Gastroesophageal sphincter (tissue), 4 donors: ENCODE results near the gene ABCG5. TPM values are rescaled to one million over a fixed set of nuclear protein-coding genes. Genes with fewer than 3 reads are reported as not detected.

Experiments
- ATAC-seq: fragments of 150-250 bp; one replicate; pipeline ENCODE4 v1.9.1; 2016; ENCODE audit warnings: mild to moderate bottlenecking, moderate library complexity
- H3K27ac ChIP-seq, 4 donors: fragments of 200-600 bp; sonication (generic) in 3 of 4; 1 replicate in 3 of 4; 2 replicates in 1 of 4; pipeline ENCODE4 v1.5.1; 2016 to 2019
- H3K27me3 ChIP-seq: fragments of 200-600 bp; sonication (generic); one replicate; pipeline ENCODE4 v1.5.1; 2019
- H3K36me3 ChIP-seq, 2 donors: fragments of 200-600 bp; sonication (generic); one replicate each; pipeline ENCODE4 v1.5.1; 2019; ENCODE audit warnings: control low read depth in 1 of 2
- H3K4me1 ChIP-seq, 3 donors: fragments of 200-600 bp; sonication (generic); 1 replicate in 2 of 3; 2 replicates in 1 of 3; pipeline ENCODE4 v1.5.1; 2016 to 2019; ENCODE audit warnings: control low read depth in 2 of 3
- H3K4me3 ChIP-seq, 2 donors: fragments of 200-600 bp; sonication (generic); one replicate each; pipeline ENCODE4 v1.5.1; 2019; ENCODE audit warnings: mild to moderate bottlenecking in 1 of 2, moderate library complexity in 1 of 2
- H3K9me3 ChIP-seq, 3 donors: fragments of 200-600 bp; sonication (generic); one replicate each; pipeline ENCODE4 v1.5.1; 2017 to 2019; ENCODE audit warnings: control low read depth in 2 of 3
- EP300 ChIP-seq: sonication (generic); formaldehyde crosslinking; IDR thresholded peaks from one replicate; pipeline ENCODE4 v1.6.1; 2017; ENCODE audit warnings: antibody characterized with exemption, mild to moderate bottlenecking
- POLR2A ChIP-seq, 2 donors: fragments of 450-650 bp; IDR thresholded peaks; one replicate each; pipeline ENCODE4 v1.6.1; 2017; ENCODE audit warnings: antibody characterized with exemption in 2 of 2, mild to moderate bottlenecking in 2 of 2, moderate library complexity in 1 of 2
- POLR2AphosphoS5 ChIP-seq: sonication (generic); formaldehyde crosslinking; IDR thresholded peaks from one replicate; pipeline ENCODE4 v1.6.1; 2017; ENCODE audit warnings: antibody characterized with exemption
- WGBS, 2 donors: methylation state at CpG; one replicate each; pipeline ENCODE4 v1.1.5; 2018; ENCODE audit warnings: low coverage in 1 of 2; 5-methylcytosine and 5-hydroxymethylcytosine counted together
- total RNA-seq, 4 donors: library from RNA; depleted of rRNA; stranded (reverse); fragments of >200 nt; gene quantifications; one replicate each; pipeline ENCODE4 v1.1.0, GENCODE V29; 2016
- TF ChIP-seq, protein P1 (sequence below), 4 experiments: fragments of 200-600 bp in 2 of 4; fragments of 450-650 bp in 2 of 4; sonication (generic) in 1 of 4; IDR thresholded peaks; one replicate each; pipeline ENCODE4 v1.5.1; 2017 to 2019; ENCODE audit warnings: antibody characterized with exemption in 4 of 4, mild to moderate bottlenecking in 2 of 4, moderate library complexity in 2 of 4

The ABCG5 gene
- total RNA-seq, 4 donors from 2014 or later: not detected

DNA sequence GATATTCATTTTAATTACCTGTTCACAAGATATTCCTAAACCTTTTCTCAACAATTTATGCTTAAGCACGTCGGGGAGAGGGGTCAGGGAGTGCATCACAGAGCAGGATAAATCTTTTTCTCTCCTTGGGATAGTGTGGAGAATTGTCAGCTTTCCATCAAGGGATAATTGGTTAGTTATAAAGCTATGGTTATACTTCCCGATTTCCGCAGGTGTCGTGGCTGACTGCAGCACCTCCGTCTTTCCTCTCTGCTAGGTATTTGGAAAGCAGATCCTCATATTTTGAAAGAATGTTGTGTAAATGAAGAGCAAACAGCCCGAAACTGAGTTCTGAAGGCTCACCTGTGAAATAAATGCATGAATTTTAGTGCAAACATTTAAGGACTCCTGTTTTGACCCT lies 64.0 kb downstream of the ABCG5 start:
- no peaks in the 10 kb centered on the region for H3K9me3 ChIP-seq
- H3K27me3 ChIP-seq: no peaks in the 10 kb centered on the region
- peaks cover 0 to 25% of the 10 kb centered on the region in 2 donors for H3K36me3 ChIP-seq
- whole genome bisulfite sequencing, 2 donors: 24 to 28% methylated on average over 7 of the region's 7 CpGs
- peak overlapping the region; percentile 70 to 98 for H3K4me3 ChIP-seq
- H3K4me1 ChIP-seq: peaks cover 0 to 15% (median 0%) of the 10 kb centered on the region in 3 donors
- H3K27ac ChIP-seq: peak overlapping the region; percentile 83 to 89 (median 86)
- no peak for ATAC-seq
- TF ChIP-seq EP300 (no peak), POLR2AphosphoS5 (no peak), POLR2A (IDR thresholded peaks at IDR 0.05) (no peak)
- TF ChIP-seq, protein P1, sequence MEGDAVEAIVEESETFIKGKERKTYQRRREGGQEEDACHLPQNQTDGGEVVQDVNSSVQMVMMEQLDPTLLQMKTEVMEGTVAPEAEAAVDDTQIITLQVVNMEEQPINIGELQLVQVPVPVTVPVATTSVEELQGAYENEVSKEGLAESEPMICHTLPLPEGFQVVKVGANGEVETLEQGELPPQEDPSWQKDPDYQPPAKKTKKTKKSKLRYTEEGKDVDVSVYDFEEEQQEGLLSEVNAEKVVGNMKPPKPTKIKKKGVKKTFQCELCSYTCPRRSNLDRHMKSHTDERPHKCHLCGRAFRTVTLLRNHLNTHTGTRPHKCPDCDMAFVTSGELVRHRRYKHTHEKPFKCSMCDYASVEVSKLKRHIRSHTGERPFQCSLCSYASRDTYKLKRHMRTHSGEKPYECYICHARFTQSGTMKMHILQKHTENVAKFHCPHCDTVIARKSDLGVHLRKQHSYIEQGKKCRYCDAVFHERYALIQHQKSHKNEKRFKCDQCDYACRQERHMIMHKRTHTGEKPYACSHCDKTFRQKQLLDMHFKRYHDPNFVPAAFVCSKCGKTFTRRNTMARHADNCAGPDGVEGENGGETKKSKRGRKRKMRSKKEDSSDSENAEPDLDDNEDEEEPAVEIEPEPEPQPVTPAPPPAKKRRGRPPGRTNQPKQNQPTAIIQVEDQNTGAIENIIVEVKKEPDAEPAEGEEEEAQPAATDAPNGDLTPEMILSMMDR (IDR thresholded peaks at IDR 0.05): no peak

DNA sequence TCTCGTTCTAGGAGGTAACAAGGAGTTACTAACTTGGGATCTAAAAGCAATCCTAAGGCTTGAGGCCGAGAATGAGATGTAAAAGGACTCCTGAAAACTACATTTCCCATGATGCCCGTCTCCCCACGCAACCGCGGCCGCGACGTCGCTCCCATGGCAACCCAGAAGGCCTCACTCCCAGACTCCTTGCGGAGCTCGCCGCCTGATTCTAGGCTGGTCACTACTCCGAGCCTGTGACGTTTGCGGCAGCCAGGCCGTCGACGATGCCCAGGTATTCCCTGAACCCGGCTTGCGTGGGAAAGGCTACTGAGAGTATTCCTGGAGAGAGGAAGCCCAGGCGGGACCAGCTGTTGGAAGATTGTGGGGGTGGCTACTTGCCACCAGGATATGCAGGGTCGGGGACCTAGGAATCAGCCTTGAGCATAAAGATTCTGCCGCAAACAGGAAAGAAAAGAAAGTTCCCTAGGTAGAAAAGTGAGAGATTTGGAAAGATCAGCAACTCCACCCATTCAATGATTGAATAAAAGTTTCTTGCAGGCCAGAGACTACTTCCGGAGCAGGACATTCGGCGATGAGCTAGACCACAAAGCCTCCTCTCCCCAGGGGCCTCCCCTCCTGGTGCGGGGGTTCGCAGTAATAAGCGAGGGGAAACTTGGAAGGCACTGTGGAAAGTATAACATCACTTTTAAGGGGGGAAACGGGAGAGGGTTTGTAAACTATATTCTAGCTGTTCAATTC lies 64.6 kb downstream of the ABCG5 start, which contains the start of gene DYNC2LI1:
DYNC2LI1 (plus strand) TSS at position 164 of the 738 bp plus-strand sequence; CDS start at position 264, 100 bp downstream.
- peak within 1 kb of the TSS; percentile 83 to 89 (median 86) for H3K27ac ChIP-seq
- H3K9me3 ChIP-seq: no peaks in the 10 kb centered on the region
- H3K27me3 ChIP-seq: no peaks in the 10 kb centered on the region
- whole genome bisulfite sequencing, 2 donors: 0 to 1% methylated on average over 5 to 11 of the region's 31 CpGs
- peak; percentile 99 for ATAC-seq
- TF ChIP-seq POLR2AphosphoS5: peak; percentile 73
- TF ChIP-seq, protein P1 (IDR thresholded peaks at IDR 0.05): no peak
- peak; percentile 27 to 28 for TF ChIP-seq POLR2A (IDR thresholded peaks at IDR 0.05)
- TF ChIP-seq EP300: no peak
- peak within 1 kb of the TSS; percentile 70 to 98 for H3K4me3 ChIP-seq
- H3K36me3 ChIP-seq: peaks cover 0 to 19% of the 10 kb centered on the region in 2 donors
- peaks cover 0 to 15% (median 0%) of the 10 kb centered on the region in 3 donors for H3K4me1 ChIP-seq

DNA sequence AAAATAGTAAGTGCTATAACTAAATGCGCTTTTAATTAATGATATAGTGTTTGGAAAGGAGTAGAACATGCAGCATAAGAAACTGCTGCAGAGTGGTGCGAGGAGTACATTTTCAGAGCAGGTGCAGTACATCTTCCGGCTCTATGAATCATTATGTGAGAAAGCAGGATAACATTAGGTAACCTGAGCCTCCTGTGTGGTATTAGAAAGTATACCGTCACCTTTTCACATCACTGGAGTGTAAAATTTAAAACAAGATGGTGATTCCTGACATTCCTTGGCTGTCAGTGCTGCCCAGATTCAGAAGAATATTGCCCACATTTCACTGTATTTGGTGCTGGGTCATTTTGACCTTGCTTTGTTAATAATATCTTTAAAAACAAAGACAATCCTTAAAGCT lies 72.6 kb downstream of the ABCG5 start:
- 43 to 72% methylated on average over 1 to 4 of the region's 4 CpGs for WGBS, 2 donors
- no peak for ATAC-seq
- Histone ChIP-seq H3K4me1 (no peaks in the 10 kb centered on the region), H3K9me3 (no peaks in the 10 kb centered on the region), H3K27me3 (no peaks in the 10 kb centered on the region), H3K36me3 (peaks cover 0 to 16% of the 10 kb centered on the region in 2 donors), H3K27ac (no peak overlapping the region), H3K4me3 (no peak overlapping the region)
- no peak for TF ChIP-seq POLR2AphosphoS5
- TF ChIP-seq, protein P1 (IDR thresholded peaks at IDR 0.05): no peak
- no peak for TF ChIP-seq POLR2A (IDR thresholded peaks at IDR 0.05)
- no peak for TF ChIP-seq EP300

GRCh38 chr2:43764086-43764705 lies 74.4 kb downstream of the ABCG5 start:
- H3K4me3 ChIP-seq: no peak overlapping the region
- H3K4me1 ChIP-seq: no peaks in the 10 kb centered on the region
- H3K27ac ChIP-seq: no peak overlapping the region
- peaks cover 0 to 16% of the 10 kb centered on the region in 2 donors for H3K36me3 ChIP-seq
- no peak for ATAC-seq
- TF ChIP-seq POLR2A (IDR thresholded peaks at IDR 0.05) (no peak), EP300 (no peak), POLR2AphosphoS5 (no peak)
- TF ChIP-seq, protein P1 (IDR thresholded peaks at IDR 0.05): no peak
- 17 to 29% methylated on average over 1 of the region's 1 CpG for WGBS, 2 donors
- H3K9me3 ChIP-seq: no peaks in the 10 kb centered on the region
- no peaks in the 10 kb centered on the region for H3K27me3 ChIP-seq
